HL-60/S4 treated with retinoic acid at 250 ng/mL for 4 days and 3 days (cell line): ENCODE measurements around the gene PDZRN4.

Experiments
- in situ Hi-C: fragments of 300-500 bp; cut with MboI; formaldehyde crosslinking; loops from 2 replicates; pipeline ENCODE4 v1.7.0; 2022; ENCODE audit warnings: low sequenced_read_pairs

Gene PDZRN4

GRCh38 chr12:41443690-41444089 is 255.6 kb downstream of the PDZRN4 start:
- in situ Hi-C loops = no loop called here

- in situ Hi-C loops = no loop called here
These were observed 264.8 kb downstream of the PDZRN4 start for GRCh38 chr12:41452838-41453407.

DNA sequence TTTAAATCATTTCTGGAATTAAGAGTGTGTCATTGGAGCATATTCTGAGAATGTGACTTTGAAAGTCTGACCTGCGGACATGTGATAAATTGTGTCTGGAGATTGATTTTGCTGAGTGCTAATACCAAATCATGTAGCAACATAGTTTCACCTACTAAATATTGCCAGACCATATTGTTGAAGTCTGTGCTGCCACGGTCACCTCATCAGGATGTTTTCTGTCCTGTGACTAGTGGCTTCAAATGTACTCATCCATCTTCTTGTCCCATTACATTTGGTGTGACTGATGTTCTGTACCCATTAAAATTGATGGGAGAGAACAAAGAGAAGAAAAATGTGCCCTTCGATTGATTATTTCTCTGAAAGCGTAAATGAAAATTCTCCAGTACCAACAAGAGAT is 265.3 kb downstream of the PDZRN4 start:
- in situ Hi-C loops = no loop called here

GRCh38 chr12:41459111-41459905 is 271.2 kb downstream of the PDZRN4 start:
- in situ Hi-C loops = no loop called here

- in situ Hi-C loops = no loop called here
These were observed 271.7 kb downstream of the PDZRN4 start for GRCh38 chr12:41459906-41460214.

DNA sequence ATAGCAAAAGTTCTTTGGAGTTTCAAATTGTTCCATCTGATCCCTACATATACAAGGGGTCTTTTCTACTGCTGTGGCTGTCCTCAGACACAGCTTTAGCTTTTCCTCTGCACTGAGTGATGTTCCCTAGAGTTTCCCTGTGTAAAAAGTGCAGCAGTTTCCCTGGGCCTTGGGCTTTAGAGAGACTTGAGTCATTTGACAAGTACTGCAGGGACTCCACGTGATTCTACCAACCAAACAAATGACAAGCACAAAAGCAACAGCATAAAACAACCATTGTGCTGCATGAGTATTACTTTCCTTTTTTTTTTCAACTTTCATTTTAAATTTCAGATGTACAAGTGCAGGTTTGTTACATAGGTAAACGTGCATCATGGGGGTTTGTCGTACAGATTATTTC is 272.8 kb downstream of the PDZRN4 start:
- in situ Hi-C loops = no loop called here

- in situ Hi-C loops = no loop called here
These were observed 274.2 kb downstream of the PDZRN4 start for GRCh38 chr12:41462312-41462711.

DNA sequence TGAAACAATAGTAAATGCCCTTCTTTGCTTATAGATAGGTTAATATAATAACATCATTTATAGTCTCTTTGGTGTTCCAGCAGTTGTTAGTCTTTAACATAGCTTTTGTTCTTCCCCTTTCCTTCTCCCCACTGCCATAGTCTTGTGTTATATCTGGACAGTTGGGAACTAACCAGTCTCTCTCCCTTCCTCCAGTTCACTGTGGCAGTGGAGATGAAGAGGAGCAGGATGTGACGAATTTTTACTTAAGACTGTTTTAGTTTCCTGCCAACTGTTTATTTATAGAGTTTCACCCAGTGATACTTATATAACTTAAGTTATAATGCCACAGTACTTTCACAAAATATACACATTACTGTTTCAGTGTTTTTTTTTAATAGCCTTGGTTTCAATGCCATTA is 277.4 kb downstream of the PDZRN4 start:
- in situ Hi-C loops = no loop called here

DNA sequence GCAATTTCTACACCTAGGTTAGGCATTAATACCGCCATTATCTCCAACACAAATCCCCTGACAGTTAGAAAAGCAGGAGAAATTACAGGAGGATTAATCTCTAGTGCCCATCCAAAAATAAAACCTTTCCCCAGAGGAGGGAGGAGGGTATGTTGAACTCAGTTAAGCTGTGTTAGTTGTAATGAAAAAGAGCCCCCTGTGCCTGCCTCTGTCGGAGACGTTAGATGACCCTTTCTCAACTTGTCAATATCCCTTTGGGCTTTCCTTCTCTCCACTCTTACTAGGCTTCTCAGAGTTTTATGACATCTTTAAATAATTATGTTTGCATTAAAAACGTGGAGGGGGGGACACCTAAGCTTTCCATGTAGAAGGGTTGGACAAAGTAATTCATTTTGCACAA is 278.2 kb downstream of the PDZRN4 start:
- in situ Hi-C loops = no loop called here

GRCh38 chr12:41466802-41467201 is 278.7 kb downstream of the PDZRN4 start:
- in situ Hi-C loops = no loop called here

DNA sequence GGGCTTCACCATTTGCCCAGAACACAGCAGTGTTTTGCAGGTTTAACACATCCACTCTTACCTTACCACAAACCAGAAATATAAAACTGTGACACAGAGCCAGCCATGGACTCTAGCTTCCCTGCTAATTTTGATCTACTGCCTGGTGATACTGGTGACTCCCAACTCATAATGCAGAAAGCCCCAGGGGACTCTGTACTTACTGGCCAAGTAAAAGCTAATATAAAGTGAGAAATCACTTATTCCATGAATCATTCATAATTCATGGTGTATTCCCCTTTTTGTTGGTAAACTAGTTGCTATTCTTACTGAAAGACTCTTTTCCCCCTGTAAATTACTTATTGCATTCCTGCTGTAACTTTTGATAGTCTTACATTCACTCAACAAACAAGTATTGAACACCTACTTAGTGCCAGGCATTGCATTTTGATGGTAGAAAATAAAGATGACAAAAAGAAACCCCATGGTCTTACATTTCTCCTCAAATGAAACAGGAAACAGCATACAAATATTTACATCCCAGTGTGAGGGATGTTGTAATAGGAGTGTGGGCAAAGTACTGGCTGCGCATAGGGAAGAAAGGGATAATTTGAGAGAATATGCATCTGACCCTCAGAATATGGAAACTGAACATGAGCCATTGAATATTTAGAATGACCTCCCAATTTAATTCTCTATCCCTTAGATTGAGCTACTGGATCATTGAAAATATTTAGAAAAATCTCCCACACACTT is 279.6 kb downstream of the PDZRN4 start:
- in situ Hi-C loops = no loop called here

DNA sequence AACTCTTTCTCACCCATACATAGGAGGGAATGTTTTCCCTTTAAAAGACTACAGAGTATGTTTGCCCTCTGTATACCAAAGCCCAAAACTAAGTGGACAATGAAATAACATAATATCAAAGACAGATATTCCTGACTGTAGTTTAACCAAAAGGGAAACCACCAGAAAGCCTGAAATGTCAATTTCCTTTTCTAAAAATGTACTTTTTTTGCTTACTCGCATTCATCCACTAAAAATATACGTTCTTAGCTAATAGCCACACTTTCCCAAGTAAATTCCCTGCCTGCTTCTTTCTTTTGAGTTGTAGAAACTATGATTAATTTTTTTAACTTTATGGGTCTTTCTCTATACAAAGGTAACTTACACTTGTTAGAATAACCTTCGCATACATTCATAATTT is 280.2 kb downstream of the PDZRN4 start:
- in situ Hi-C loops = no loop called here

GRCh38 chr12:41468756-41469155 is 280.6 kb downstream of the PDZRN4 start:
- in situ Hi-C loops = no loop called here

GRCh38 chr12:41473441-41473840 is 285.3 kb downstream of the PDZRN4 start:
- in situ Hi-C loops = no loop called here

DNA sequence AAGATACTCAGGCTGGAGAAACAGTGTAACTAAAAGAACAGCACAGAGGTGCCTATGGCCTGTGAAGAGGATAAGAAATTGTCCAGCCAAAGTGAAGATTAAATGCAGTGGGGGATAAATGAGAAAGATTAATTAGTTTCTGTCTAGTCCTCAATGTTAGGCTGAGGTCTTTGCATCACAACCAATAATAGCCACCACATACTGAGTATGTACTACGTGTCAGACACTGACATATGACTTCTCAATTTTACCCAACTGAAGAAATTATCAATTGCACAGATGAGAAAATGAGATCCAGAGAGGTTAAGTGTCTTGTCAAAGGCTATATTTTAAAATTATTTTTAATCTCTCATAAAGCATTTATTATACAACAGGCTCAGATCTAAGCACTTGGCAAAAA is 285.9 kb downstream of the PDZRN4 start:
- in situ Hi-C loops = no loop called here

- in situ Hi-C loops = no loop called here
These were observed 288.6 kb downstream of the PDZRN4 start for GRCh38 chr12:41476499-41477439.

DNA sequence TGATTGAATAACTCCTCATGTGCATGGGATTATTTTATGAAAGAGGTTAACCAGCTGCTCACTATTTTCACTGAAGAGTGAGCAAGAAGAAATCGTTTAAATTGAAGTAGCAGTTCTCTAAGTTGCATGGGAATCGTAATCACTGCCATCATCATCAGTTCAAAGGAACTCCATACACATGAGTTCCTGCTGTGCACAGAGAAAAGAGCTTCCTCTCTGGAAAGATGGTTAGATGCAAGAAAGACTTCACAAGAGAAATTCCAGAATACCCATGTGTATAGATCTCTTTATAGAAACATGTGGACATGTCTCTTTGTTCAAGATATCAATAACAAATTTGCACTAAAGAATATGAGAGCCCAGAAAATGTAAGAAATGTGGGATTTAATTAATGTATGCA is 291.3 kb downstream of the PDZRN4 start:
- in situ Hi-C loops = no loop called here

DNA sequence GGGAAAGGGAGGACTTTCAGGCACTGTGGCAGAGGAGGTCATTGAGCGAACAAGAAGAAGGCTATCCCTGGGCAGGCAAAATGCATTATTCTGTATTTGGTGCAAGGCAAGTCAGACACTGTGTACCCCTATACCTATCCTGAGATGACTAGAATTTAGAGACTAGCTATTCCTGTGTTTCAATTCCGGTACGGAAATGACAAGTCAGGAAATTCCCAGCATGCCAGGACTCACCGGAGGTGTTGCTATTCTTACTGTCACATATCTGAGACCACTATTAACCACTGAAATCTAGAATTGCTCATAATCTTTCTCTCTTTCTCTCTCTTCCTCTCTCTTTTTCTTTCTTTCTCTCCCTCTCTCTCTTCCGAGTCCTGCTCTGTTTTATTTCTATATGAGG is 297.1 kb downstream of the PDZRN4 start:
- in situ Hi-C loops = no loop called here

- in situ Hi-C loops = no loop called here
These were observed 298.6 kb downstream of the PDZRN4 start for GRCh38 chr12:41486718-41487117.

DNA sequence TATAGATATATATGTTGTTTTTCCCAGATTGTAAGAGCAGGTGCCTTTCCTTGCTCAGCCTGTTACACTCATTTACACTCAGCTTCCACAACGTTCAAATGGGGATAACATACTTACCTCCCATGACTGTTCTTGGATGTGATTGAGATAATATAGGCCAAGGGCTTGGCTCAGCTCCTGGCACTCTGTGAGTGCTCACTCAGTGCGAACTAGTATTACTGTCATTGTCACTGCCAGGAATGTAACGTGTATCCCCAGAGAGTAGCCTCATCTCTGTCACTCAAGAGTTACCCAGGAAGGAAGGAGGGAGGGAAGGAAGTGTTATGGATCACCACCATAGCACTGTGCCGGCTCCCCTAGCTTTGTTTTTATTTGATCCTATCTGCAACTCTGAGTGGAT is 307.9 kb downstream of the PDZRN4 start:
- in situ Hi-C loops = no loop called here

DNA sequence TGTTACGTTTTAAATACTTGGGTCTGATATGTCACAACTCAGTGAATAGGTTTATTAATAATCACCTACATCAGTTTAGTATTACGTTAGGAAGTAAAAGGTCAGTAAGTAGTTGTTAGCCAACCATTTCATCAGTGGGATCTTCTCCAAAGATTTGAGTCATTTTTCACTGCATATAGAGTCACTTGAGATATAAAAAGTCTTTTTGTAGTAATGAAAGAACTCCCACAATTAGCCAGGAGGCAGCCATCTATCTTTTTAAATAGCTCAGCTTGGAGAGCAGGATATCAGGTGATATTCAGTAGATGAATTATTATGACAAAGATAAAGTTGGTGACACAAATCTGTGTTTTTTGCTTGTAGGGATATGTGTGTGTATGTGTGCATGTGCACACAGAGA is 309.3 kb downstream of the PDZRN4 start:
- in situ Hi-C loops = no loop called here
